ENCODE results near the gene C11orf21. TPM values are rescaled to one million over a fixed set of nuclear protein-coding genes. Genes with fewer than 3 reads are reported as not detected.
"Not testable (repeated sequence)": the region's sequence is repeated elsewhere in the genome, so short reads cannot be mapped to it uniquely, and the experiment has no call there.

C11orf21 gene
- total and polyA plus RNA-seq, 2 donors (not counting 1 experiment from before 2014, with no cell fraction given), result under 0.01 TPM; not detected in 1

- H3K9ac ChIP-seq (ENCODE audit: insufficient read depth, low read length), result no peak overlapping the region
- no peaks in the 10 kb centered on the region for H3K9me3 ChIP-seq (ENCODE audit: control insufficient read depth, insufficient read depth, low read depth, low read length)
- peaks cover 2% of the 10 kb centered on the region for H4K20me1 ChIP-seq (ENCODE audit: control insufficient read depth, extremely low read depth, insufficient read depth, low read length)
- H3K4me1 ChIP-seq (ENCODE audit: control insufficient read depth, extremely low read depth, insufficient read depth, low read length), result no peaks in the 10 kb centered on the region
- no peak overlapping the region for H3K4me2 ChIP-seq (ENCODE audit: extremely low read depth, insufficient read depth, low read length)
- peaks cover 9% of the 10 kb centered on the region for H3K27me3 ChIP-seq (ENCODE audit: control insufficient read depth, insufficient read depth, low read length)
- no peak for DNase-seq (ENCODE audit: low read depth in 2 of 2)
- H3K27ac ChIP-seq (ENCODE audit: insufficient read depth, low read length), result no peak overlapping the region
- H3K4me3 ChIP-seq (replicated peaks in 1 of 4; ENCODE audit: control extremely low read depth in 1 of 4, insufficient read depth in 1 of 4, low read depth in 3 of 4, low read length in 4 of 4), result no peak overlapping the region
- H3K36me3 ChIP-seq (ENCODE audit: control insufficient read depth, insufficient read depth, low read length), result no peaks in the 10 kb centered on the region
- H3K79me2 ChIP-seq (ENCODE audit: control insufficient read depth, insufficient read depth, low read length), result no peaks in the 10 kb centered on the region
- TF ChIP-seq EZH2 (IDR thresholded peaks at IDR 0.05; ENCODE audit: low read length, missing control alignments) (no peak), CTCF (conservative IDR thresholded peaks at IDR 0.05 in 1 of 2, IDR thresholded peaks at IDR 0.05 in 1 of 2; ENCODE audit: low read depth in 1 of 2, low read length in 2 of 2) (no peak)
- no peak overlapping the region for H2AFZ ChIP-seq (ENCODE audit: low read length)
Measured at GRCh38 chr11:2289350-2289749, 12.4 kb downstream of the C11orf21 start.

- Histone ChIP-seq H3K27me3 (ENCODE audit: control insufficient read depth, insufficient read depth, low read length) (peaks cover 9% of the 10 kb centered on the region), H2AFZ (ENCODE audit: low read length) (no peak overlapping the region), H3K9me3 (ENCODE audit: control insufficient read depth, insufficient read depth, low read depth, low read length) (no peaks in the 10 kb centered on the region), H3K4me1 (ENCODE audit: control insufficient read depth, extremely low read depth, insufficient read depth, low read length) (no peaks in the 10 kb centered on the region), H4K20me1 (ENCODE audit: control insufficient read depth, extremely low read depth, insufficient read depth, low read length) (peaks cover 2% of the 10 kb centered on the region), H3K9ac (ENCODE audit: insufficient read depth, low read length) (no peak overlapping the region), H3K79me2 (ENCODE audit: control insufficient read depth, insufficient read depth, low read length) (no peaks in the 10 kb centered on the region), H3K27ac (ENCODE audit: insufficient read depth, low read length) (no peak overlapping the region), H3K4me2 (ENCODE audit: extremely low read depth, insufficient read depth, low read length) (no peak overlapping the region), H3K4me3 (replicated peaks in 1 of 4; ENCODE audit: control extremely low read depth in 1 of 4, insufficient read depth in 1 of 4, low read depth in 3 of 4, low read length in 4 of 4) (no peak overlapping the region), H3K36me3 (ENCODE audit: control insufficient read depth, insufficient read depth, low read length) (no peaks in the 10 kb centered on the region)
- DNase-seq (ENCODE audit: low read depth in 2 of 2), result no peak
- no peak for TF ChIP-seq CTCF (conservative IDR thresholded peaks at IDR 0.05 in 1 of 2, IDR thresholded peaks at IDR 0.05 in 1 of 2; ENCODE audit: low read depth in 1 of 2, low read length in 2 of 2)
- no peak for TF ChIP-seq EZH2 (IDR thresholded peaks at IDR 0.05; ENCODE audit: low read length, missing control alignments)
Measured at GRCh38 chr11:2287091-2287490, 14.6 kb downstream of the C11orf21 start.

GRCh38 chr11:2286350-2286749 is 15.4 kb downstream of the C11orf21 start:
- not testable (repeated sequence) for H3K4me3 ChIP-seq (replicated peaks in 1 of 4; ENCODE audit: control extremely low read depth in 1 of 4, insufficient read depth in 1 of 4, low read depth in 3 of 4, low read length in 4 of 4); H3K27ac ChIP-seq (ENCODE audit: insufficient read depth, low read length); H3K27me3 ChIP-seq (ENCODE audit: control insufficient read depth, insufficient read depth, low read length)

More at GRCh38 chr11:2286350-2286749, 15.4 kb downstream of the C11orf21 start:
- not testable (repeated sequence) for H3K79me2 ChIP-seq (ENCODE audit: control insufficient read depth, insufficient read depth, low read length); H2AFZ ChIP-seq (ENCODE audit: low read length); DNase-seq (ENCODE audit: low read depth in 2 of 2); H3K36me3 ChIP-seq (ENCODE audit: control insufficient read depth, insufficient read depth, low read length); H3K4me1 ChIP-seq (ENCODE audit: control insufficient read depth, extremely low read depth, insufficient read depth, low read length); H4K20me1 ChIP-seq (ENCODE audit: control insufficient read depth, extremely low read depth, insufficient read depth, low read length); H3K9ac ChIP-seq (ENCODE audit: insufficient read depth, low read length); H3K4me2 ChIP-seq (ENCODE audit: extremely low read depth, insufficient read depth, low read length); H3K9me3 ChIP-seq (ENCODE audit: control insufficient read depth, insufficient read depth, low read depth, low read length)
